Esophagus muscularis mucosa (tissue), 4 donors: ENCODE measurements around the gene RANBP17. TPM values are rescaled to one million over a fixed set of nuclear protein-coding genes. Genes with fewer than 3 reads are reported as not detected.

ENCODE experiments used
- DNase-seq: peaks from one replicate; pipeline ENCODE4 v3.0.0-alpha.2; 2017; ENCODE audit errors: extremely low spot score
- H3K27ac ChIP-seq, 4 donors: fragments of 200-600 bp; sonication (generic); replicated peaks in 1 of 4; 1 replicate in 3 of 4; 2 replicates in 1 of 4; pipeline ENCODE4 v1.5.1; 2016 to 2019; ENCODE audit warnings: mild to moderate bottlenecking in 1 of 4
- H3K27me3 ChIP-seq, 4 donors: fragments of 200-600 bp; sonication (generic); one replicate each; pipeline versions ENCODE4 v1.5.1 to v1.6.0; 2016 to 2019
- H3K36me3 ChIP-seq, 4 donors: fragments of 200-600 bp; sonication (generic); one replicate each; pipeline ENCODE4 v1.5.1; 2016 to 2019
- H3K4me1 ChIP-seq, 4 donors: fragments of 200-600 bp; sonication (generic); one replicate each; pipeline ENCODE4 v1.5.1; 2016 to 2019
- H3K4me3 ChIP-seq, 4 donors: fragments of 200-600 bp; sonication (generic); 1 replicate in 2 of 4; 2 replicates in 2 of 4; pipeline ENCODE4 v1.5.1; 2016 to 2019; ENCODE audit warnings: mild to moderate bottlenecking in 4 of 4, moderate library complexity in 1 of 4
- H3K9me3 ChIP-seq, 4 donors: fragments of 200-600 bp; sonication (generic); 1 replicate in 3 of 4; 2 replicates in 1 of 4; pipeline ENCODE4 v1.5.1; 2016 to 2019
- CTCF ChIP-seq, 3 experiments: fragments of 200-600 bp in 2 of 3; fragments of 450-650 bp in 1 of 3; sonication (generic) in 2 of 3; IDR thresholded peaks; one replicate each; pipeline ENCODE4 v1.5.1; 2017 to 2019; ENCODE audit warnings: antibody characterized with exemption in 3 of 3, mild to moderate bottlenecking in 2 of 3, moderate library complexity in 1 of 3
- EP300 ChIP-seq: sonication (generic); formaldehyde crosslinking; IDR thresholded peaks from one replicate; pipeline ENCODE4 v1.6.1; 2017; ENCODE audit warnings: antibody characterized with exemption
- POLR2A ChIP-seq: fragments of 450-650 bp; IDR thresholded peaks from one replicate; pipeline ENCODE4 v1.6.1; 2017; ENCODE audit warnings: antibody characterized with exemption, moderate library complexity, mild to moderate bottlenecking, low read depth
- POLR2AphosphoS5 ChIP-seq, 2 donors: sonication (generic); formaldehyde crosslinking; IDR thresholded peaks; one replicate each; pipeline ENCODE4 v1.6.1; 2017; ENCODE audit warnings: antibody characterized with exemption in 2 of 2
- WGBS: methylation state at CpG from one replicate; pipeline ENCODE4 v1.1.5; 2018; 5-methylcytosine and 5-hydroxymethylcytosine counted together
- intact Hi-C: fragments of 100-400 bp; cut with DNase I; formaldehyde crosslinking; loops from one replicate; pipeline ENCODE4 v1.15.1; 2023
- total RNA-seq, 4 donors: library from RNA; depleted of rRNA; stranded (reverse); fragments of >200 nt; gene quantifications; one replicate each; pipeline versions ENCODE4 v1.1.0 to v1.2.1, GENCODE V29; 2016

Gene RANBP17
- total RNA-seq, 4 donors from 2014 or later = 16.4 to 28.2 (median 17.7) TPM

DNA sequence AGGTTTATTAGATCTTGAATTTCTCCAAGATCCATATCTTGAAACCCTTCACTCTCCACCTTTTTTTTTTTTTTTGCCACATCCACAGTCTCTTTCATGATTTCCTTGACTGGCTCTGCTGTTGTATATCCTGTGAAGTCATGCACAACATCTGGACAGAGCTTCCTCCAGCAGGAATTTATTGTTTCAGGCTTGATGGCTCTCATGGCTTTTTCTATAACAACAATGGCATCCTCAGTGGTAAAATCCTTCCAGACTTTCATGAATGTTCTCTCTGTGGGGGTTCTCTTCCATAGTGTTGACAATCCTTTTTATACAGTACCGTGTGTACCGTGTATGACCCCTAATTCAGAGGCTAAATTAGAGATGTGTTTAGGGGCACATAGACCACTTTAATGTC, 24.0 kb downstream of the RANBP17 start:
- 74% methylated on average over 2 of the region's 2 CpGs for WGBS
- Histone ChIP-seq H3K9me3 (no peaks in the 10 kb centered on the region), H3K4me1 (no peaks in the 10 kb centered on the region), H3K36me3 (no peaks in the 10 kb centered on the region), H3K4me3 (no peak overlapping the region), H3K27me3 (no peaks in the 10 kb centered on the region), H3K27ac (no peak overlapping the region)
- intact Hi-C loops = no loop called here
- TF ChIP-seq CTCF (IDR thresholded peaks at IDR 0.05) (no peak), POLR2A (no peak), EP300 (no peak), POLR2AphosphoS5 (IDR thresholded peaks at IDR 0.05) (no peak)
- DNase-seq = no peak

DNA sequence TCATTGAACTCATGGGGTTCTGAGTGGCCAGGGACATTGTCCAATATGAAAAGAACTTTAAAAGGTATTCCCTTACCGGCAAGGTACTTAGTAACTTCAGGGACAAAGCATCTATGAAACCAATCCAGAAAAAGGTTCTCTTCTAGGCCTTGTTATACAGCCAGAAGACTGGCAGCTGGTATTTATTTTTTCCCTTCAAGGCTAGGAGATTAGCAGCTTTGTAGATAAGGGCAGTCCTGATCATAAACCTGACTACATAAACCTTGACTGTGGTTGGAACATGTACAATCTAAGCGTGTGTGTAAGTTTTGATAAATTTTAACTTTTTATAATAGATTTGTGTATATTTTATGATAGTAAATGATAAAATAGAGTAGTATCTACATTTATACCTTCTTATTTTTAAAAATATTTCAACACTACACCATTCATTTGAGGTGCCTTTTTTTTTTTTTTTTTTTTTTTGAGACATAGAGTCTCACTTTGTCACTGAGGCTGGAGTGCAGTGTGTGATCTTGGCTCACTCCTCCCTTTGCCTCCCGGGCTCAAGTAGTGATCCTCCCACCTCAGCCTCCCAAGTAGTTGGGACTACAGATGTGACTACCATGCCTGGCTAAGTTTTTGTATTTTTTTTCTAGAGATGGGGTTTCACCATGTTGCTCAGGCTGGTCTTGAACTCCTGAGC, 24.5 kb downstream of the RANBP17 start:
- DNase-seq = no peak
- H3K27me3 ChIP-seq = no peaks in the 10 kb centered on the region
- H3K27ac ChIP-seq = no peak overlapping the region
- intact Hi-C loops = no loop called here
- no peak for TF ChIP-seq CTCF (IDR thresholded peaks at IDR 0.05)
- TF ChIP-seq EP300 = no peak
- no peak for TF ChIP-seq POLR2AphosphoS5 (IDR thresholded peaks at IDR 0.05)
- TF ChIP-seq POLR2A = no peak
- no peaks in the 10 kb centered on the region for H3K4me1 ChIP-seq
- H3K36me3 ChIP-seq = no peaks in the 10 kb centered on the region
- H3K9me3 ChIP-seq = no peaks in the 10 kb centered on the region
- 97% methylated on average over 3 of the region's 3 CpGs for WGBS
- H3K4me3 ChIP-seq = no peak overlapping the region

GRCh38 chr5:170892196-170892595, 30.4 kb downstream of the RANBP17 start:
- Histone ChIP-seq H3K4me3 (no peak overlapping the region), H3K36me3 (no peaks in the 10 kb centered on the region), H3K27me3 (no peaks in the 10 kb centered on the region), H3K4me1 (no peaks in the 10 kb centered on the region), H3K27ac (no peak overlapping the region), H3K9me3 (no peaks in the 10 kb centered on the region)
- intact Hi-C loops = no loop called here
- TF ChIP-seq POLR2A = no peak
- TF ChIP-seq CTCF (IDR thresholded peaks at IDR 0.05) = no peak
- no peak for TF ChIP-seq EP300
- TF ChIP-seq POLR2AphosphoS5 (IDR thresholded peaks at IDR 0.05) = no peak
- no peak for DNase-seq
- 90% methylated on average over 2 of the region's 2 CpGs for WGBS

GRCh38 chr5:170894665-170895064, 32.8 kb downstream of the RANBP17 start:
- 75% methylated on average over 2 of the region's 2 CpGs for WGBS
- no peak for TF ChIP-seq CTCF (IDR thresholded peaks at IDR 0.05)
- no peak for TF ChIP-seq POLR2A
- TF ChIP-seq EP300 = no peak
- no peak for TF ChIP-seq POLR2AphosphoS5 (IDR thresholded peaks at IDR 0.05)

GRCh38 chr5:170896779-170897178, 35.0 kb downstream of the RANBP17 start:
- Histone ChIP-seq H3K9me3 (peaks cover 0 to 7% (median 0%) of the 10 kb centered on the region in 4 donors), H3K27me3 (no peaks in the 10 kb centered on the region), H3K4me3 (no peak overlapping the region), H3K4me1 (no peaks in the 10 kb centered on the region), H3K36me3 (no peaks in the 10 kb centered on the region), H3K27ac (no peak overlapping the region)
- TF ChIP-seq POLR2AphosphoS5 (IDR thresholded peaks at IDR 0.05) = no peak
- TF ChIP-seq CTCF (IDR thresholded peaks at IDR 0.05) = no peak
- TF ChIP-seq EP300 = no peak
- no peak for TF ChIP-seq POLR2A
- intact Hi-C loops = no loop called here
- WGBS = 78% methylated on average over 5 of the region's 9 CpGs
- no peak for DNase-seq

More at GRCh38 chr5:170894665-170895064, 32.8 kb downstream of the RANBP17 start:
- no peak overlapping the region for H3K4me3 ChIP-seq
- H3K27me3 ChIP-seq = no peaks in the 10 kb centered on the region
- no peak overlapping the region for H3K27ac ChIP-seq
- DNase-seq = no peak
- H3K9me3 ChIP-seq = no peaks in the 10 kb centered on the region
- no peaks in the 10 kb centered on the region for H3K36me3 ChIP-seq
- intact Hi-C loops = no loop called here
- H3K4me1 ChIP-seq = no peaks in the 10 kb centered on the region
